Measurements from ENCODE around the gene TSPEAR. TPM values are rescaled to one million over a fixed set of nuclear protein-coding genes. Genes with fewer than 3 reads are reported as not detected.

The TSPEAR gene
- total RNA-seq, 4 donors from 2014 or later: 0.18 to 0.69 (median 0.51) TPM; not detected in 1

DNA sequence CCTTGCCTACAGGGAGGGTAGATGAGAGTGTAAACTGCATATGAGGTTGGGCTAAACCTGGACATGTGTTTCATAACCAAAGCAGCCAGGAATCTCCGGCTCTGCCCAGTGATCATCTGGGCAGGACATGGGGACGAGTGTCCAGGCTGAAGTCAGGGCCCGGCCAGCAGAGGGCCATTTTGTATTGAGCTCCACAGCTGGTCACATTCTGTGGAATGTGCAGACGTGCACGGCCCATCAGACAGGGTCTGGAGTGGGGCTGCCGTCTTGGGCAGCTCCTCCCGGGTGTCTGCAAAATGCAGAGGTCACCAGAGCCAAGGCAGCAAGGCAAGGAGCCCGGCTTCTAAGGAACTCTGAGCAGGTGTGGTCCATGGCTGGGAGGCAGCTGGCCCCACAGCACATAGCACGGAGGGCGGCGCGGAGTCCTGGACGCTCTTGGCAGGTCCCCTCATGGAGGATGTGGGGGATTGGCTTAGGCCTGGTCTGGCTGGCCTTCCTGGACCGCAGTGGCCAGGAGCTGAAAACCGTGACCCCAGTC, 249.8 kb downstream of the TSPEAR start:
- H3K27me3 ChIP-seq: no peaks in the 10 kb centered on the region
- DNase-seq: no peak
- H3K9me3 ChIP-seq: no peaks in the 10 kb centered on the region
- no peaks in the 10 kb centered on the region for H3K36me3 ChIP-seq
- intact Hi-C loops (cut with DNase I; ENCODE audit: low total_unique reads): no loop called here
- no peaks in the 10 kb centered on the region for H3K4me1 ChIP-seq
- H3K27ac ChIP-seq: no peak overlapping the region
- TF ChIP-seq, protein P1, sequence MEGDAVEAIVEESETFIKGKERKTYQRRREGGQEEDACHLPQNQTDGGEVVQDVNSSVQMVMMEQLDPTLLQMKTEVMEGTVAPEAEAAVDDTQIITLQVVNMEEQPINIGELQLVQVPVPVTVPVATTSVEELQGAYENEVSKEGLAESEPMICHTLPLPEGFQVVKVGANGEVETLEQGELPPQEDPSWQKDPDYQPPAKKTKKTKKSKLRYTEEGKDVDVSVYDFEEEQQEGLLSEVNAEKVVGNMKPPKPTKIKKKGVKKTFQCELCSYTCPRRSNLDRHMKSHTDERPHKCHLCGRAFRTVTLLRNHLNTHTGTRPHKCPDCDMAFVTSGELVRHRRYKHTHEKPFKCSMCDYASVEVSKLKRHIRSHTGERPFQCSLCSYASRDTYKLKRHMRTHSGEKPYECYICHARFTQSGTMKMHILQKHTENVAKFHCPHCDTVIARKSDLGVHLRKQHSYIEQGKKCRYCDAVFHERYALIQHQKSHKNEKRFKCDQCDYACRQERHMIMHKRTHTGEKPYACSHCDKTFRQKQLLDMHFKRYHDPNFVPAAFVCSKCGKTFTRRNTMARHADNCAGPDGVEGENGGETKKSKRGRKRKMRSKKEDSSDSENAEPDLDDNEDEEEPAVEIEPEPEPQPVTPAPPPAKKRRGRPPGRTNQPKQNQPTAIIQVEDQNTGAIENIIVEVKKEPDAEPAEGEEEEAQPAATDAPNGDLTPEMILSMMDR (IDR thresholded peaks at IDR 0.05): no peak
- no peak for TF ChIP-seq POLR2A (IDR thresholded peaks at IDR 0.05)
- H3K4me3 ChIP-seq: no peak overlapping the region

DNA sequence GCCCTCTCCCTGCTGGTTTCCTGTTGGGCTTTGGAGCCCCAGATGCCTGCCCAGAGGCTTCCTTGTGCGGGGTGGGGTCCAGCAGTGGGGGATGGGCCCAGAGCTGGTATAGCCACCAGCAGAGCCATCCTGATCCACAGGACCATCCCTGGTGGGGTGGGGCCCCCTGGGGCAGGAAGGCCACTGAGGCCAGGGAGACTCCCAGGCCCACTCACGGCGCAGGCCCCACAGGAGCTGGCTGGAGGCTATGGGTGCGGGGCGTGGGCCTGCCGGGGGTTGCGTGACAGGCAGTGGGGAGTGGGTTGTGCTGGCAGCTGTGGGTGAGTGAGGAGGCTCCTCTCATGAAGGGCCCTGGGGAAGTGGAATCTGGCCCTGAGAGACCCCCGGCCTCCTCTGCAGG, 250.4 kb downstream of the TSPEAR start:
- TF ChIP-seq, protein P1 (IDR thresholded peaks at IDR 0.05): no peak
- no peak for TF ChIP-seq POLR2A (IDR thresholded peaks at IDR 0.05)
- Histone ChIP-seq H3K4me1 (peaks cover 0 to under 1% of the 10 kb centered on the region in 2 donors), H3K4me3 (no peak overlapping the region), H3K27ac (no peak overlapping the region), H3K36me3 (no peaks in the 10 kb centered on the region), H3K9me3 (no peaks in the 10 kb centered on the region), H3K27me3 (no peaks in the 10 kb centered on the region)
- no peak for DNase-seq
- intact Hi-C loops (cut with DNase I; ENCODE audit: low total_unique reads): no loop called here

DNA sequence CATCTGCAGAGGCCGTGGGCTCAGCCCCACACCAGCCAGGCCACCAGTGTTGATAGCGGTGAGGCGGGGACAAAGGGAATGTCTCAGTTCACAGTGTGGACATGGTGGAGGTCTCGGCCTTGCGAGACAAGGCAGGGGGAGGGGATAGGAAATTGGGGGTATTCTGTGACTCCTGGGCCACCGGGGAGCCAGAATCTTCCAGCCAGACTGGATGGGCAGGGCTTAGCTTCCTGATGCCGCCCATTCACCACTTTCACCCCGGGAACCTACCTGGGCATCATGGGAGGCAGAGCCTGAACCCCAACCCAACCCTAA, 251.0 kb downstream of the TSPEAR start:
- Histone ChIP-seq H3K27me3 (no peaks in the 10 kb centered on the region), H3K4me3 (no peak overlapping the region), H3K36me3 (no peaks in the 10 kb centered on the region), H3K27ac (no peak overlapping the region), H3K4me1 (peaks cover 0 to 3% of the 10 kb centered on the region in 2 donors), H3K9me3 (no peaks in the 10 kb centered on the region)
- TF ChIP-seq POLR2A (IDR thresholded peaks at IDR 0.05): no peak
- TF ChIP-seq, protein P1 (IDR thresholded peaks at IDR 0.05): no peak
- DNase-seq: no peak
- intact Hi-C loops (cut with DNase I; ENCODE audit: low total_unique reads): no loop called here

DNA sequence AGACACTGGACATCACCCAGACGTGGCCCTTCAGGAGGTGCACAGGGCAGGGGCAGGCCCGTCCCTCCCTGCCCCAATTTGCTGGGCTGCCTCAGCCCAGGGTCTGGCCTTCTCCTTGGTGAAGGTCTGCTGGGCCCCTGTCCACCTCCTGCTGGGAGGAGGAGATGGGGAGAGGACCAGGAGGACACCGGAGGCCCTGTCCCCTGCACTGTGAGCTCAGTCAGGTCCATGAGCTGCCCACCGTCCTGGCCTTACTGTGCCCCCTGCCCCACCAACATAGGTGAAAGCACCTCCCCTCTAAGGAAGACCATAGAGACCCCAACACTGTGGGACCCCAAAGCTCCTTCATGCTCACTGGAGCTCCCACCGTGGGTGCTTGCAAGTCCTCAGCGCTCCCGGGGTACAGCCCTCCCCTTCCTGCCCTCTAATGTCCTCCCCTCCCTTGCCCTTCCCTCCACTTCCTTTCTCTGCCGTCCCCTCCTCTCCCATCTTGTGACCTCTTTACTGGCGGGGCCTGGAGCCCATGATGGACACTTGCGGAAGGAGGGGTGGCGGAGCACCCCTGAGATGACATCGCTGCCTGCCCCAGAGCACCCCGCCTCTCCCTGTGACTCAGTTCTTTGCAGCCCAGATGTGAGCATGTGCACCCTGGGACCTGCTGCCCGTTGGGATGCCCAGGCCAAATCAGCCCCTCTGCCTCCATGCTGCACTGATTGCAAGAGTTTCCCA, 251.5 kb downstream of the TSPEAR start:
- Histone ChIP-seq H3K27me3 (no peaks in the 10 kb centered on the region), H3K9me3 (no peaks in the 10 kb centered on the region), H3K27ac (no peak overlapping the region), H3K4me1 (peaks cover 0 to 3% of the 10 kb centered on the region in 2 donors), H3K36me3 (no peaks in the 10 kb centered on the region), H3K4me3 (no peak overlapping the region)
- TF ChIP-seq POLR2A (IDR thresholded peaks at IDR 0.05): no peak
- TF ChIP-seq, protein P1 (IDR thresholded peaks at IDR 0.05): no peak
- intact Hi-C loops (cut with DNase I; ENCODE audit: low total_unique reads): no loop called here
- no peak for DNase-seq

DNA sequence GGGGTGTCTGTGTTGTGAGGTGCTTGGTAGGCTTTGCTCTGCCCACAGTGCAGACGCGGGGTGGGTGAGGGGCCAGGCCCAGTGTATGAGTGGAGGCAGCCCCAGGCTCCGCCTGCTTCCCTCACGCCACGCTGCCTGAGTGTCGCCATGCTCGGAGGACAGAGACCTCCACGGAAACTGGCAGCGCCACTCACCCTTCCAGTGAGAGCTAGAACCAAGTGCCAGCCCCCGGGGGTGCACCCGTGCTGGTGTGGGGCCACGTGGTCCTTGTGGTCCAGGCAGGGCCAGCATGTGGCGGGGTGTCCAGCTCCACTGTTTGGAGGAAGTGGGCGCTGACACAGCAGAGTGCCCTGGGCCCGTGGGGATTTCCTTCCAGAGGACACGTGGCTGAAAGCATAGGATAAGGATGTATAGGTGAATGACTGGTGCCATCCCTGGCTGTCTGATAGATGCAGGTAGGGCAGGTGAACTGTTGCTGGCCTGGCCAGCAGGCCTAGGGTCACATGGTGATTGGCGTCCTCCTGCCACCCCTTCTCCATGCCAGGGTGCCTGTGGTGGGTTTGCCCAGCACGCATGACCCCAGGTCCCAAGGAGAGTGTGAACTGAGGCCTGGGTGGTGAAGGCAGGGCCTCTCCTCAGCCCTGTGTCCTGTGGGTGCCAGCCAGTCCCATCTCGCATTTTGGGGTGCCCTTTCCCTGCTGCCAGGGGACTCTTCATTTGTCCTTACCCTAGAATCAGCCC, 252.2 kb downstream of the TSPEAR start:
- no peak overlapping the region for H3K4me3 ChIP-seq
- intact Hi-C loops (cut with DNase I; ENCODE audit: low total_unique reads): no loop called here
- TF ChIP-seq, protein P1 (IDR thresholded peaks at IDR 0.05): no peak
- TF ChIP-seq POLR2A (IDR thresholded peaks at IDR 0.05): no peak
- H3K36me3 ChIP-seq: no peaks in the 10 kb centered on the region
- no peak for DNase-seq
- H3K27ac ChIP-seq: no peak overlapping the region
- H3K4me1 ChIP-seq: peaks cover 0 to 3% of the 10 kb centered on the region in 2 donors
- no peaks in the 10 kb centered on the region for H3K27me3 ChIP-seq
- H3K9me3 ChIP-seq: no peaks in the 10 kb centered on the region
